Epithelial cell of proximal tubule (primary cell): ENCODE results near the gene RASL12. TPM values are rescaled to one million over a fixed set of nuclear protein-coding genes. Genes with fewer than 3 reads are reported as not detected.
A peak's percentile ranks its signal among the peaks of the same experiment; 100 is the strongest.

Experiments used
- DNase-seq: peaks from one replicate; pipeline ENCODE4 v3.0.0-alpha.2; 2011; ENCODE audit warnings: low read depth
- H3K4me3 ChIP-seq: 2 replicates; pipeline ENCODE4 v1.5.1; 2011; ENCODE audit warnings: low read depth, mild to moderate bottlenecking, low read length
- total RNA-seq: library from RNA; depleted of rRNA; stranded (reverse); fragments of >200 nt; gene quantifications from 2 replicates; pipeline ENCODE4 v1.2.3, GENCODE V29; 2015
- TF ChIP-seq, protein P1 (sequence below): conservative IDR thresholded peaks from 2 replicates; pipeline ENCODE4 v1.5.1; 2012; ENCODE audit warnings: low read depth, mild to moderate bottlenecking, low read length

The RASL12 gene
- total RNA-seq, 1 donor from 2014 or later, result not detected

DNA sequence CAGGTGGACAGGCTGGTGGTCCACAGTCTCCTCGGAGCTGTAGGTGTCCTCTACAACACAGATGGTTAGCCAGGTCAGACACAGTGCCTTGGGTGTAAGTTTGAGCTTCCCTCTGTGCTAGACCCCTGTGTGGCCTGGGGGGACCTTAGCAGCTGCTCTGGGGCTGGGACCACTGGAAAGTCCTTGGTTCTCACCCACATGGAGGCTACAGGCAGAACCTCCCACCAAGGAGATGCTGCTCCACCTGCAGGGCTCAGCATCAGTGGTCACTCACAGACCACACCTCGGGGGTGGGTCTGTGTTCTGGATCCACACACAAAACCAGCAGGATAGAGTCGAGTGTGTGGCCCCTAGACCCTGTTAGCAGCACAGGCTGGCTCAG lies 8.4 kb downstream of the RASL12 start:
- no peak for DNase-seq
- no peak overlapping the region for H3K4me3 ChIP-seq
- TF ChIP-seq, protein P1, sequence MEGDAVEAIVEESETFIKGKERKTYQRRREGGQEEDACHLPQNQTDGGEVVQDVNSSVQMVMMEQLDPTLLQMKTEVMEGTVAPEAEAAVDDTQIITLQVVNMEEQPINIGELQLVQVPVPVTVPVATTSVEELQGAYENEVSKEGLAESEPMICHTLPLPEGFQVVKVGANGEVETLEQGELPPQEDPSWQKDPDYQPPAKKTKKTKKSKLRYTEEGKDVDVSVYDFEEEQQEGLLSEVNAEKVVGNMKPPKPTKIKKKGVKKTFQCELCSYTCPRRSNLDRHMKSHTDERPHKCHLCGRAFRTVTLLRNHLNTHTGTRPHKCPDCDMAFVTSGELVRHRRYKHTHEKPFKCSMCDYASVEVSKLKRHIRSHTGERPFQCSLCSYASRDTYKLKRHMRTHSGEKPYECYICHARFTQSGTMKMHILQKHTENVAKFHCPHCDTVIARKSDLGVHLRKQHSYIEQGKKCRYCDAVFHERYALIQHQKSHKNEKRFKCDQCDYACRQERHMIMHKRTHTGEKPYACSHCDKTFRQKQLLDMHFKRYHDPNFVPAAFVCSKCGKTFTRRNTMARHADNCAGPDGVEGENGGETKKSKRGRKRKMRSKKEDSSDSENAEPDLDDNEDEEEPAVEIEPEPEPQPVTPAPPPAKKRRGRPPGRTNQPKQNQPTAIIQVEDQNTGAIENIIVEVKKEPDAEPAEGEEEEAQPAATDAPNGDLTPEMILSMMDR, result no peak

DNA sequence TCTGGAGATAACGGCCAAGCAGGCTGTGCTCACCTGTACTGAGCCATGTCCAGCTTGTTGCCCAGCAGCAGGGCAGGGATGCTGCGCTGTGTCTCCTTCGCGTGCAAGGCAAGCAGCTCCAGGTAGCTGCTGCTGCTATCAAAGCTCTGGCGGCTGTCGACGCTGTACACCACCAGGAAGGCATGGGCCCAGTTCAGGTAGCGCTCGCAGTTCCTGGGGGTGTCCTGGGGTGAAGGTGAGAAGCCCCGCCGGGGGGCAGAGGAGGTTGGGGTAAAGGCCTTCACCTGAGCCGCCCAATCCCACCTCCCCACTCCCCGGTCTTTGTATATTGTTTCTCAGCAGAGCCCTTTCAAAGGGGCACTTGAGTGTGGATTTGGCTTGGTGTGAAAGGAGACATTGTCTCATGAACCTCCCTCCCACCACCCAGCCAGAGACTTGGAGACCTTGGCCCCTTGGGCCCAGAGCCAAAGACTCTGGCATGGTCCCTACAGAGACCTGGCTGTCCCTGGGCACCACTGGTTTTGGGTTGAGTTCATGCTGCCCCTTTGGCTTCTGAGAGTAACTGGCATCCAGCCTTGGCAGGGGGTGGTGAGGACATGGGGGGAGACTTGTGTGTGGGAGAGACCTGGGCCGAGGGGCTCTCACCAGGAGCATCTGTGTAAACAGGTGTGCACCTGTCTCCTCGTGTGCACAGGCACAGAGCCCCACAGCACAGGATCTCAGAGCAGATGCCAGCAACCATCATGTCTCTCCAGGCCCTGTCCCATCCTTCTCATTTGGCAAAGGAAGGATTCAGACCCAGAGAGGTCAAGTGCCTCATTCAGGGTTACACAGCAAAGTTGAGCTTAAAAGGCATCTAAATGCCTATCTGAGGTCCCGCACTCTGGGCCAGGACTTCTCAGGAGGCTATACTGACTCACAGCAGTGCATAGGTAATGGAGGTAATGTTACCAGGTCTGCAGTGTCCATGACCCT lies 9.1 kb downstream of the RASL12 start:
- DNase-seq, result no peak
- H3K4me3 ChIP-seq, result no peak overlapping the region
- TF ChIP-seq, protein P1, result no peak

DNA sequence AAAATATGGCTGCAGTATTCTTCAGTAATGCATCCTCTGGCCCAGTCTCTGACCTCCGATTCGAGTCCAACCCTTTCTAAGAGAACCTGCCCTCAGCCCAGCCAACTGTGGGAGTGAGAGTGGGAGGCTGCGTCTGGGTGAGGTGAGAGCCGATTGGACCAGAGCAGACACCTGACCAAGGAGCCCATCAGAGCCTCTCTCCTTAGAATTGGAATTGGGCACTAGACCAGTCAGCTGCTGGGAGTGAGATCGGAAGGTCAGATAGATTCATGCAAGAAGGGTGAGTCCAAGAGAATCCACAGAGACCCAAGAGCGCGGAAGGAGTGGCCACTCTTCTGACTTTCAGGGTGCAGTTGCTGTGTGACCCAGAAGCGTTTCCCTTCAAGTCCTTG lies 10.2 kb downstream of the RASL12 start:
- TF ChIP-seq, protein P1, result no peak
- DNase-seq, result no peak
- no peak overlapping the region for H3K4me3 ChIP-seq

DNA sequence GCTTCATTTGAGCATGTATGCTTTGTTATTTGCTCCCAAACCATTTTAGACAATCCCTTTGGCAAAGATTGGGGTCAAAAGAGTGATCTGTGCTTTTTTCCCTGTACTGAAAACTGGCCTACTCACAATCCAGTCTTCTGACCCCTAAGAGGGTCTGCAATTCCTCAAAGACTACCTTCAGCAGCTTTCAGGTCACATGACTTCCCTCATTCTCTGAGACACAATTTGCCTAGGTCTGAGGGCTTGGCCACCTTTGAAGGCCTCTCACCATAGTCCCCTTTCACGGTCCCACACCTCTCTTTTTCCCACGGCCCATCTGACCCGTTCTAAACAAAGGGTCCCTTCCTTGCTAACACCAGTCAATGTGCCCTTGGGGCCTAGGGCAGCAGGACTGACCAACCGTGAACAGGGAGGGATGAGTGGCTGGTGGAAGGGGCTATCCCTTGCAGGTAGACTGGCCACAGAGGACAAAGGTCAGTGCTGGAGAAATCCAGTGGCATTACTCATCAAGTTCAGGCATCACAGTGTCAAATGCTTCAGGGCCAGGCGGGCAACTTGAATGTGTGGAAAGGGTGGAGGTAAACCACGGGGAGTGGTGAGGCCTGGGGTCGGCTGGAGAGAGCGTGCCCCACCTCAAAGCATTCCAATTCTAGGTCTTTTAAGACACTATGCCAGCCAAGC lies 10.8 kb downstream of the RASL12 start:
- peak; percentile 89 for DNase-seq
- TF ChIP-seq, protein P1, result no peak
- H3K4me3 ChIP-seq, result no peak overlapping the region

DNA sequence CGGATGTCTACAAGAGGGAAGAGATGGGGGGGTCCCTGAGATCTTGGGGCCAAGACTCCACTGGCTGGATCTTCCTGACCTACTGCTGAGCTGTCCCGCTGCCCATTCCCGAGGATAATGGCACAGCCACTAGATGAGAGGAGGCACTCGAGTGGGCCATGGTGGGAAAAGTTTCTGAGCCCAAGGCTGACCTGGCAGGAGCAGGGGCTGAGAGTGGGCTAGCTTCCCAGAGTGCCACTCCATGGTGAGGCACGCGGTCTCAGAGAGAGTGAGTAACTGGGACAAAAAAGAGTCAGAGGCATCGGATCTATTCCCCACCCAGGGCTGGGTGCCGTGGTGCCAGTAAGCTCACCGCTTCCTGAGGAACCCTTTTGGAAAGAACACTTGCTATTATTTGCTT lies 11.7 kb downstream of the RASL12 start:
- DNase-seq, result no peak
- no peak overlapping the region for H3K4me3 ChIP-seq
- TF ChIP-seq, protein P1, result no peak

DNA sequence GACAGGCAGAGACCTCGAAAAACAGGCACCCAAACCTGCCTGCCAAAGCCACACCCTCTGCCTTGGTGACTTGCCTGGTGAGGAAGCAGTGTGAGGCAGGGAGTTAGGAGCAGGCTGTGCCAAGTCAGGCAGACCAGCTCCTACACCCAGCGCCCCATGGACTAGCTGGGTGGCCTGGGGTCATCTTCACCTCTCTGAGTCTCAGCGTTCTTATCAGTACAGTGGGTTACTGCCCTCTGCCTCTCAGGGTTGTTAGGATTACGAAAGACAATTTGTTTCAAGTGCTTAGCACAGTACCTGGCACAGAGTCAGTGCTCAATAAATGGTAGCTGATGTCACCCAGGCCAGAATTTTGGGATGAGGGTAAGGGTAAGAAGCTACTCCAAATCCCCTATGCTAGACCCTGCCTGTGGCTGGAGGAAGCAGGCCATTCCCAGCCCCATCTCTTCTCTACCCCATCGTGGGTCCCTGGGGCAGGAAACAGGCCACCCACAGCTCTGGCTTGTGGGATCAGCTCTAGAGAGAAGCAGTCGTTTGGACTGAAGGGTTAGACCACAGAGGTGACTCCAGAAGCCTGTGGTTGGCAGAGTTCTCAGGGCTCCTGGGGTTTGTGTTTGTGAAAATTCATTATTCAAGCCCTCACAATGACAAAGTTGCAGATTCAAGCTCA lies 12.5 kb downstream of the RASL12 start:
- H3K4me3 ChIP-seq, result no peak overlapping the region
- TF ChIP-seq, protein P1, result no peak
- DNase-seq, result no peak
